ENCODE data around the gene ECT2L. TPM values are rescaled to one million over a fixed set of nuclear protein-coding genes. Genes with fewer than 3 reads are reported as not detected.
"Not testable (repeated sequence)": the region's sequence is repeated elsewhere in the genome, so short reads cannot be mapped to it uniquely, and the experiment has no call there.

The ECT2L gene
- total and polyA plus RNA-seq, 3 donors from 2014 or later, result 0.16 to 1.6 (median 0.19) TPM

DNA sequence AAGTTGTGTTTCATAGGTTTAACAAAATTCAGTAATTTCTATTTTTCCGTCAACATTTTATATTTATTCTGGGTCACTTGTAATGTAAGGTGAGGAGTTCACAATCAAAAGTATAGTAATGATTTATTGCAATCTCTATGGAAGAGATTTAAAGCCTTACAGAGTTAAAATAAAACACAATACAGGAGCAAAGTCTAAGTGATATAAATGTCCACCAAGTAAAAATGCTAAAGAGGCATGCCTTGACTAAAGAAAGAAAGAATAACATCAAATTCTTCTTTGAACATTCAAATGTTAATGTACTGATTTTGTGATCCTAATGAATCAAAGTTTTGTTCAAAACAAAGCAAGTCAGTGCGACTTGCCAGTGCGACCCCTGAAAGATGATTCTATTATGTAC is 130.7 kb downstream of the ECT2L start:
- Histone ChIP-seq H3K36me3 (ENCODE audit: low read depth, missing control alignments) (no peaks in the 10 kb centered on the region), H3K27me3 (no peaks in the 10 kb centered on the region), H3K4me3 (no peak overlapping the region), H3K9me3 (no peaks in the 10 kb centered on the region), H3K27ac (no peak overlapping the region), H3K4me1 (no peaks in the 10 kb centered on the region)
- intact Hi-C loops (cut with DNase I; ENCODE audit: low total_unique reads), result no loop called here
- 93 to 95% methylated on average over 3 of the region's 3 CpGs for WGBS, 2 donors
- no peak for DNase-seq
- TF ChIP-seq, protein P1, sequence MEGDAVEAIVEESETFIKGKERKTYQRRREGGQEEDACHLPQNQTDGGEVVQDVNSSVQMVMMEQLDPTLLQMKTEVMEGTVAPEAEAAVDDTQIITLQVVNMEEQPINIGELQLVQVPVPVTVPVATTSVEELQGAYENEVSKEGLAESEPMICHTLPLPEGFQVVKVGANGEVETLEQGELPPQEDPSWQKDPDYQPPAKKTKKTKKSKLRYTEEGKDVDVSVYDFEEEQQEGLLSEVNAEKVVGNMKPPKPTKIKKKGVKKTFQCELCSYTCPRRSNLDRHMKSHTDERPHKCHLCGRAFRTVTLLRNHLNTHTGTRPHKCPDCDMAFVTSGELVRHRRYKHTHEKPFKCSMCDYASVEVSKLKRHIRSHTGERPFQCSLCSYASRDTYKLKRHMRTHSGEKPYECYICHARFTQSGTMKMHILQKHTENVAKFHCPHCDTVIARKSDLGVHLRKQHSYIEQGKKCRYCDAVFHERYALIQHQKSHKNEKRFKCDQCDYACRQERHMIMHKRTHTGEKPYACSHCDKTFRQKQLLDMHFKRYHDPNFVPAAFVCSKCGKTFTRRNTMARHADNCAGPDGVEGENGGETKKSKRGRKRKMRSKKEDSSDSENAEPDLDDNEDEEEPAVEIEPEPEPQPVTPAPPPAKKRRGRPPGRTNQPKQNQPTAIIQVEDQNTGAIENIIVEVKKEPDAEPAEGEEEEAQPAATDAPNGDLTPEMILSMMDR (IDR thresholded peaks at IDR 0.05), result no peak
- TF ChIP-seq POLR2A (IDR thresholded peaks at IDR 0.05), result no peak

- WGBS, 2 donors, result 94 to 100% methylated on average over 1 of the region's 1 CpG
- H3K27ac ChIP-seq, result no peak overlapping the region
- no peaks in the 10 kb centered on the region for H3K36me3 ChIP-seq (ENCODE audit: low read depth, missing control alignments)
- H3K27me3 ChIP-seq, result no peaks in the 10 kb centered on the region
- no peak for DNase-seq
- no peaks in the 10 kb centered on the region for H3K4me1 ChIP-seq
- intact Hi-C loops (cut with DNase I; ENCODE audit: low total_unique reads), result no loop called here
- no peak overlapping the region for H3K4me3 ChIP-seq
- H3K9me3 ChIP-seq, result no peaks in the 10 kb centered on the region
- TF ChIP-seq, protein P1 (IDR thresholded peaks at IDR 0.05), result no peak
- TF ChIP-seq POLR2A (IDR thresholded peaks at IDR 0.05), result no peak
Measured at GRCh38 chr6:138931660-138932059, 135.8 kb downstream of the ECT2L start.

GRCh38 chr6:138936873-138937272 is 141.0 kb downstream of the ECT2L start:
- H3K27me3 ChIP-seq; H3K36me3 ChIP-seq (ENCODE audit: low read depth, missing control alignments); H3K27ac ChIP-seq; intact Hi-C loops (cut with DNase I; ENCODE audit: low total_unique reads); H3K4me1 ChIP-seq; H3K4me3 ChIP-seq; DNase-seq; H3K9me3 ChIP-seq: not testable (repeated sequence)
- WGBS, 2 donors, result 92 to 100% methylated on average over 1 of the region's 1 CpG

GRCh38 chr6:138943089-138943625 is 147.3 kb downstream of the ECT2L start:
- Histone ChIP-seq H3K27me3 (no peaks in the 10 kb centered on the region), H3K9me3 (no peaks in the 10 kb centered on the region), H3K4me3 (no peak overlapping the region), H3K36me3 (ENCODE audit: low read depth, missing control alignments) (no peaks in the 10 kb centered on the region), H3K4me1 (no peaks in the 10 kb centered on the region), H3K27ac (no peak overlapping the region)
- DNase-seq, result no peak
- intact Hi-C loops (cut with DNase I; ENCODE audit: low total_unique reads), result no loop called here
- 92 to 96% methylated on average over 2 of the region's 2 CpGs for WGBS, 2 donors
- no peak for TF ChIP-seq POLR2A (IDR thresholded peaks at IDR 0.05)
- TF ChIP-seq, protein P1 (IDR thresholded peaks at IDR 0.05), result no peak

- TF ChIP-seq POLR2A (IDR thresholded peaks at IDR 0.05), result no peak
- TF ChIP-seq, protein P1 (IDR thresholded peaks at IDR 0.05), result no peak
- intact Hi-C loops (cut with DNase I; ENCODE audit: low total_unique reads), result no loop called here
- WGBS, 2 donors, result 67 to 82% methylated on average over 1 of the region's 1 CpG
Measured at GRCh38 chr6:138944412-138944811, 148.5 kb downstream of the ECT2L start.

More at GRCh38 chr6:138944412-138944811, 148.5 kb downstream of the ECT2L start:
- no peaks in the 10 kb centered on the region for H3K27me3 ChIP-seq
- H3K4me3 ChIP-seq, result no peak overlapping the region
- peaks cover 6% of the 10 kb centered on the region for H3K4me1 ChIP-seq
- H3K9me3 ChIP-seq, result no peaks in the 10 kb centered on the region
- H3K36me3 ChIP-seq (ENCODE audit: low read depth, missing control alignments), result no peaks in the 10 kb centered on the region
- no peak overlapping the region for H3K27ac ChIP-seq
- DNase-seq, result no peak

Measured in testis (tissue), 3 donors.